ENCODE results near the gene PACSIN2.
"Not testable (repeated sequence)": the region's sequence is repeated elsewhere in the genome, so short reads cannot be mapped to it uniquely, and the experiment has no call there.

PACSIN2 gene

DNA sequence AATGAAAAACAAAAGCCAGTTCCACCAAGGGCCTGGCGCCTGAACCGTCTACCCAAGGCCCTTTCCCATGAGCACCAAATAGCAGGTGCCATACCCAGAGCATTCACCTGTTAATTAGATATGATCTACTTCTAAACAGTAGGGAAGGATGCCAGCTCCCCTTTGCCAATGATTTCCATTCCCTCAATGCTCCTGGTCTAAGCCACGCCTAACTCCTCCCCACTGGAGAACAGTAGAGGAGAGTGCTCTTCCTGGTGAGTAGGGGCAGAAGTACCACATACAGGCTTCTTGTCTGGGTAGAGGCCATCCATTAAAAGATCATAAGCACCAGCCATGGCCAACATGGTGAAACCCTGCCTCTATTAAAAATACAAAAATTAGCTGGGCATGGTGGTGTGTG, 40.7 kb downstream of the PACSIN2 start:
- Histone ChIP-seq H3K27me3 (no peaks in the 10 kb centered on the region), H3K9me3 (no peaks in the 10 kb centered on the region), H3K27ac (no peak overlapping the region), H3K36me3 (peaks cover 0 to 5% (median 0%) of the 10 kb centered on the region in 3 donors), H3K4me3 (no peak overlapping the region), H3K4me1 (peaks cover 0 to 70% (median 56%) of the 10 kb centered on the region in 4 donors)
- no peak for DNase-seq
- intact Hi-C loops (cut with DNase I; ENCODE audit: low total_unique reads): loop anchor here (10.0 kb wide), 1 partner anchor 61 kb away; no protein-coding TSS in a partner anchor
- TF ChIP-seq, protein P1, sequence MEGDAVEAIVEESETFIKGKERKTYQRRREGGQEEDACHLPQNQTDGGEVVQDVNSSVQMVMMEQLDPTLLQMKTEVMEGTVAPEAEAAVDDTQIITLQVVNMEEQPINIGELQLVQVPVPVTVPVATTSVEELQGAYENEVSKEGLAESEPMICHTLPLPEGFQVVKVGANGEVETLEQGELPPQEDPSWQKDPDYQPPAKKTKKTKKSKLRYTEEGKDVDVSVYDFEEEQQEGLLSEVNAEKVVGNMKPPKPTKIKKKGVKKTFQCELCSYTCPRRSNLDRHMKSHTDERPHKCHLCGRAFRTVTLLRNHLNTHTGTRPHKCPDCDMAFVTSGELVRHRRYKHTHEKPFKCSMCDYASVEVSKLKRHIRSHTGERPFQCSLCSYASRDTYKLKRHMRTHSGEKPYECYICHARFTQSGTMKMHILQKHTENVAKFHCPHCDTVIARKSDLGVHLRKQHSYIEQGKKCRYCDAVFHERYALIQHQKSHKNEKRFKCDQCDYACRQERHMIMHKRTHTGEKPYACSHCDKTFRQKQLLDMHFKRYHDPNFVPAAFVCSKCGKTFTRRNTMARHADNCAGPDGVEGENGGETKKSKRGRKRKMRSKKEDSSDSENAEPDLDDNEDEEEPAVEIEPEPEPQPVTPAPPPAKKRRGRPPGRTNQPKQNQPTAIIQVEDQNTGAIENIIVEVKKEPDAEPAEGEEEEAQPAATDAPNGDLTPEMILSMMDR (IDR thresholded peaks at IDR 0.05): no peak

DNA sequence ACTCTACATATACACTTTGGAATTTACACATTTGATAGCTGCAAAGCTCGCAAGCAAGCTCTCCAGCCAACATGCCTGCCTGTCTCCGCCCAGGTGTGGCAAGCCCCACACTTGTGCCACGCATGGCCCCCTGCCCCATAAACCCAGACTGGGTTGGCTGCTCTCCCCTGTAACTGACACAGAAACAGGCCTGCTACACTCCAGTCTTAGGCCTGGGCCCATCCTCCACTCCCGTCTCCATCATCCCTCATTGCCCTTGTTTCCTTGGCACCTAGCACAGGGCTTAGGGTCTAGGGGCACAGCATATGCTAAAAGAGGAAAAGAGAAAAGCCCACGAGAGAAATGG, 41.4 kb downstream of the PACSIN2 start:
- no peak overlapping the region for H3K4me3 ChIP-seq
- H3K27ac ChIP-seq: no peak overlapping the region
- H3K36me3 ChIP-seq: peaks cover 0 to 5% (median 0%) of the 10 kb centered on the region in 3 donors
- peaks cover 0 to 66% (median 54%) of the 10 kb centered on the region in 4 donors for H3K4me1 ChIP-seq
- no peaks in the 10 kb centered on the region for H3K27me3 ChIP-seq
- TF ChIP-seq, protein P1 (IDR thresholded peaks at IDR 0.05): no peak
- H3K9me3 ChIP-seq: no peaks in the 10 kb centered on the region
- intact Hi-C loops (cut with DNase I; ENCODE audit: low total_unique reads): loop anchor here (10.0 kb wide), 1 partner anchor 61 kb away; no protein-coding TSS in a partner anchor
- DNase-seq: no peak

DNA sequence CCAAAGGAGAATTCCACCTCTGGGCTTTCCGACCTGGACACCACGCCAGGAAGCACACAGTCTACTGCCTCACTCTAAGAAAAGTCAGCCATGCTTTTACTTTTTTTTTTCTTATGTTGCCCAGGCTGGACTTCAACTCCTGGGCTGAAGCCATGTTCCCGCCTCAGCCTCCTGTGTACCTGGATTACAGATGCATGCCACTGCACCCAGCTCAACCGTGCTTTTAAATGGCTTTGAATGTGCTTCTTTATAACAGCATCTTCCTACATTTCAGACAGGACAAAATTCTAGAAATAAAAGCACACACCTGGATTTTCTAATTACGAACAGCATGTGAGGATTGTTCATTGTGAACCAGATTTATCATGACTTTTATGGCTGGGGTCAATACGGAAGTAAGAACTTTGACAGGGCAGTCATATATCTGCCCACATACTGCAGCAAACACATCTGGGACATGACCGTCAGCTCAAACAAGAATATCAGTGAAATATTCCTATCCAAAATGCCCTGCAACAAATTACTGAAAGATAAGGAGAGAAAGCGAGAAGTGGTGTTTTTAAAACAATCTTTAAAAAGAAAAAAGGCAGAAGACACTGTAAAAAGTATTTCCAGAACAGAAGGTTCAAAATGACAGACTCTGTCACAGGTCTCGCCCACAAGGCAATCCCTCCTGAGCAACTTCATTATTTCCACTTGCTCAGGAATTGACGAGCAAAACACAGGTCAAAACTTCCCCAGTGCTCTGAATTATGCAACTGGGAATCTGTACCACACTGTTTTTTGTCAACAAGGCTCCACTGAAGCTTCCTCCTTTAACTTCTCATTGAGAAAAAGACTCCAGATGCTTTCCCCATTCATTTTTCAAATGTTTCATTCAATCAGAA, 42.1 kb downstream of the PACSIN2 start:
- Histone ChIP-seq H3K36me3 (peaks cover 0 to 5% (median 0%) of the 10 kb centered on the region in 3 donors), H3K9me3 (no peaks in the 10 kb centered on the region), H3K4me1 (peaks cover 0 to 66% (median 50%) of the 10 kb centered on the region in 4 donors), H3K27ac (no peak overlapping the region), H3K27me3 (no peaks in the 10 kb centered on the region), H3K4me3 (no peak overlapping the region)
- intact Hi-C loops (cut with DNase I; ENCODE audit: low total_unique reads): loop anchor here (10.0 kb wide), 1 partner anchor 62 kb away; no protein-coding TSS in a partner anchor
- TF ChIP-seq, protein P1 (IDR thresholded peaks at IDR 0.05): no peak
- no peak for DNase-seq

DNA sequence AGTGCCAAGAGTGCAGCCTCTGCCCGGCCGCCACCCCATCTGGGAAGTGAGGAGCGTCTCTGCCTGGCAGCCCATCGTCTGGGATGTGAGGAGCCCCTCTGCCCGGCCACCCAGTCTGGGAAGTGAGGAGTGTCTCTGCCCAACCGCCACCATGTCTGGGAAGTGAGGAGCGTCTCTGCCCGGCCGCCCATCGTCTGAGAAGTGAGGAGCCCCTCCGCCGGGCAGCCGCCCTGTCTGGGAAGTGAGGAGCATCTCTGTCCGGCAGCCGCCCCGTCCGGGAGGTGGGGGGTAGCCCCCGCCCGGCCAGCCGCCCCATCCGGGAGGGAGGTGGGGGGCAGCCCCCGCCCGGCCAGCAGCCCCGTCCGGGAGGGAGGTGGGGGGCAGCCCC, 43.5 kb downstream of the PACSIN2 start:
- intact Hi-C loops (cut with DNase I; ENCODE audit: low total_unique reads): loop anchor here (10.0 kb wide), 1 partner anchor 63 kb away; no protein-coding TSS in a partner anchor
- H3K27ac ChIP-seq, H3K4me3 ChIP-seq, DNase-seq, H3K27me3 ChIP-seq, H3K9me3 ChIP-seq, H3K36me3 ChIP-seq: not testable (repeated sequence)
- H3K4me1 ChIP-seq: peaks cover 0 to 65% (median 50%) of the 10 kb centered on the region in 4 donors

DNA sequence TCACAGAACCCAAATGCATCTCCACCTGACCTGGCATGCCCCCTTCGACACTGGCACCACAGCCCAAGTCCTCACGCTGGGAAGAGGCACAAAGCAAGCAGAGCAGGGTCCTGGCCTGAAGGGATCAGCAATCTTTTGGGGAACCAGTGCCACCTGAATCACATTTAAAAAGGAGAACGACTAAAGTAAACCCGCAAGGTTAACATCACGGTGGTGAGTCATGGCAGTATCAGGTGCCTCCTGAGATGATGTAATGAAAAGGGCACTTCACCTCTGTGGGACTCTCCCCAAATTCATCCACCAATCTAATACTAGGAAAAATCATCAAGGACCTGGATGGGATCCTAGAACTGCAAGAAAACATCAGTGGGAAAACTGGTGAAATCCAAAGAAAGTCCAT, 44.9 kb downstream of the PACSIN2 start:
- H3K4me1 ChIP-seq: peaks cover 0 to 66% (median 45%) of the 10 kb centered on the region in 4 donors
- peaks cover 0 to 5% (median 0%) of the 10 kb centered on the region in 3 donors for H3K36me3 ChIP-seq
- DNase-seq: no peak
- no peaks in the 10 kb centered on the region for H3K9me3 ChIP-seq
- TF ChIP-seq, protein P1 (IDR thresholded peaks at IDR 0.05): no peak
- no peak overlapping the region for H3K4me3 ChIP-seq
- no peak overlapping the region for H3K27ac ChIP-seq
- no peaks in the 10 kb centered on the region for H3K27me3 ChIP-seq
- intact Hi-C loops (cut with DNase I; ENCODE audit: low total_unique reads): loop anchor here (10.0 kb wide), 1 partner anchor 65 kb away; no protein-coding TSS in a partner anchor
